HG02981 (cell line): ENCODE results near the gene MEIS1.

Source experiments
- ATAC-seq: cut with Tn5 transposase; IDR thresholded peaks from one replicate; pipeline ENCODE4 v1.9.1; 2021; ENCODE audit warnings: mild to moderate bottlenecking, moderate library complexity; ENCODE audit not compliant: unreplicated experiment

Gene MEIS1

DNA sequence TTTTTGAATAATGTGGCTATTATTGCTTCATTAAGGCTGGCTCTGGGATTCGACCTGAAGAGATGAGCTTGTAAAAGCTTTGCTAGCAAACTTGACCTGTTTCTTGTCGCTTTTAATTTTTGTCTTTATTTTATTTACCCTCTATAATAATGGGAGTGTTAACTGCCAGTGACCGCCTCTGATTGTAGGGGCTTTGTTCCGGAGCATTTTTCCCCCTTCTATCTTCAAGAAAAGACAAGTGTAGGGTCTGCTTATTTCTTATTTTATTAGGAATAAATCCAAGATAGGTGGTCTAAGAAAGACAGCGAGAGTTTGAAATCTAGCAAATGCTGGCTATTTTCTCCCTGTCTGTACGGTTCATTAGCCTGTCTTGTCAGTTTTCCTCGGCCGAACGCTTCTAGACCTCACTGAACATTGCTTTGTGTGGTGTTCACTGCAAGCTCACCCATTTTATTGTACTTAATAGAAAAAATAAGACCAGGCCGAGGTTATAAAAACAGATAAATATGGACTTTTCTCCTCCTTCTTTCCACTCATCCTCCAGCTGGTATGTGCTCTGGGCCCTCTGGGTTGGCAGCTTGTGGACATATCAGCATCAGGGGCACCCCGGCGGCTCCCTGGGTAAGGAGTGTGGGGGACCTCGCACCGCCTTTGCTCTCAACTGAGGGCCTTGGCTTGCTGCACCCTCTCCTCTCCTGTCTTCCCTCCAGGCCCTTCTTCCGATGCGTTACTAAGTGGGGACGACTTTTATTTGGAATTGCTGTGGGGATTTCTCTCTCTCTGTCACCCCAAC, 8.5 kb downstream of the MEIS1 start:
- ATAC-seq, result no peak

DNA sequence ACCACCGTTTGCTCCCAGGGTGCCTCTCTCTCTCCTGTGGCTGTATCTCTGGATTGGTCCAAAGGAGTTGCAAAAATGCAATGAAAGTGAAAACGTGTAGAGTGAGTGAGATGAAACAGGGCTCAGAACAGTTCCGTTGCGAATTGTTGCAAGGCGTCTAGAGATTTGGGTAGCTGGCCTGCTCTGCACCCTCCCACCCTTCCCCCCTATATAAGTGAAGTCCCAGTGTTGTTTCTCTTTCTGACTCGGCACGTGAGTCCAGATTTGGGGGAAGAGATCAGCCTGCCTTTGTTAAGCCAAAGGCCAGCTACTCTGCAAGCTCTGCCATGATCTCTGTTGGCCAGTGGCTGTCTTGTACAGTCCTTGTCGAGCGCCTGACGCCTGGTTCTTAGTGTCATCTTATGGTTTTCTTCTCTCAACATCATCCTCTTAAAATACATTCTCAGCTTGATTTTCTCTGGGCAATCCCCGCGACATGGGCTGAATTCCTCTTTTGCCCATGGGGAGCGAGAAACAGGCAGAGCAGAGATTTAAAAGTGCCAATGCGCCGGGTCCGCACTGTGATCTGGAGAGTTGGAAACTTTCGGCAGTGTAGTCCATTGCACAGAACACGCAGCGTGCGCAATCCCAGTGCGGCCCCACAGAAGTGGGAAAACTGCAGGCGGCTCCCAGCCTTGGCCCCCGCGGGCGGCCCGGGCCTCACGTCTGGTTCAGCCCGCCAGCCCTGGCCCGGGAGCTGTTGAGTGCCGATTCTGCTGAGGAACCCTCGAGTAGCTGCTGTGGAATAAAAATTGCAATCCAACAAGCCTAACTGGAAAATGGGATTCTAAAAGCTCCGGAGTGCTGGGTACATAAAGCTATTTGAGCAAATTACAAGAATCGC, 9.3 kb downstream of the MEIS1 start:
- no peak for ATAC-seq

DNA sequence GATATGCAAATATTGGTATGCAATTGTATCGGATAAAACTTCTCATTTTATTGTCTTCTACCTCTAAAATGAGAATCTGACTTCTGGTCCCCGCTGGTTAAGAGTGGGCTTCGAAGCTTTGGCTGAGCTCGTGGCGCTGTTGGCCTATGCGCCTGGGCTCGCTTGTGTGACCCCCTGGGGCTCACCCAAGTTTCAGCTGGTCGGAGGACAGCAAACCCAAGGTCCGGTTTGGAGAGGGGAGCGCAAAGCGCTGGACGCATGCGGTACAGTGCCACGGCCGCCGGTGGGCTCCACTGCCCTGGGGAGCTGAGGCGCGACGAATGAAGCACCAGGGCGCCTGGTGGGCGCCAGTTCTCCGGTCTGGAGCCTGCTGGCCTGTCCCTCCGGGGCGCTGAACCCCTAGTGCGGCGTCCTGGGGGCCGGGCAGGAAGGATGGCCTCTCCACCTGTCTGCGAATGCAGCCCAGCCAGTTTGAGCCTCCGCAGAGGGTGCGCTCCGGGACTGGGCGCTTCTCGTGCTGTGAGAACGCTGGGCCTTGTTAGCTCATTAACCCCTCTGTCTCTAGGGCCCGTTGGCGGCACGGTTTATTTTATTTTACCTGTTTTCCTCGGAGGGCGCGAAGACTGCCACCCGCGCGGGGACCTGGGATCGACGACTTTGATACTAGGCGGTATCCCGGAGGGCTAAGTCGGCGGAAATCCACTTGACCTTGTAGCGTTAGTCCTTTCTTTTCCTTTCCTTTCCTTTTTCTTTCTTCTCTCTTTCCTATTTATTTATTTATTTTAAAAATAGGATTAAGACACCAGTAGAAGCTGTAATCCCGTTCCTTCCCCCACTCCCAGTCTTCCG, 10.4 kb downstream of the MEIS1 start:
- ATAC-seq, result no peak

DNA sequence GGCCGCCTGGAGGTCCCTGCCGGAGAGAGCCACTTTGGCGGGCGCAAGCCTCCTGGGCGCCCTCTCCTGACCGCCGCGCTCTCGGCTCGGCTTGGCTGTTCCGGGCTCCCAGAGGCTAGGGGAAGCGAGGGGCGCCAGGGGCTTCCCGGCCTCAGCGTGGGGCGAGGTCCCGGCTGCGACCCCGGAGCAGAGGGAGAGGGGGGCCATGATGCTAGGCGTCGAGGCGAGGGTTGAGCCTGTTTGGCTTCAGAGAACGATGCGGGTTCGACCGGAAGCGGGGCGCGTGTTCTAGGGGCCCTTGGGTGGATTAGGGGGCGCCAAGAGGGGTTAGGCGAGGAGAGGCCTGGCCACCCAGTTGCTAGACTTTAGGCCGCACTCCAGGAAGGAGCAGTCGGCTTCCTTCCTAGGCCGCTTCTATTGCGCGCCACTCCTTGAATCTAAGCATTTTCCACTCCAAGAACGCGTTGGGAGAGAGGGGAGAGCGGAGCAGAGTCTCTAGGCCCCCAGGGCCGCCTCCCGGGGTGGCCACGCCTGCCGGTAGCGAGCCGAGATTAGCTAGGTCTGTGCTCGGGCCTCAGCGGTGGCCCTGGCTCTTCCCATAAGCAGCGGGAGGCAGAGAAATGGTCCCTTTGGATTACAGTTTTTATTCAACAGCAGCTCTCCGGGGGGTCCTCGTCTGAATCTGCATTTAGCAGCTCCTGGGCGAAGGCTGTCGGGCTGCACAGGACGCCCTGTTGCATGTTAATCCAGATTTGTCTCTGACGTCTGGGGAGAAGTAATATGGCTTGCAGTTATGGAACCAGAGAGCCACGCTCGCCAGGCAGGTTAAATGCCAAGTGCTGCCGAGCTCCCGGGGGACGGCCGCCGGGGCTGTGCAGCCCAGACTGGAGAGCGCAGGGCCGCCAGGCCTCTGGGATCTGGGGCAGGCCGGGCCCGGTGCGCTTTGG, 11.3 kb downstream of the MEIS1 start:
- ATAC-seq, result no peak

DNA sequence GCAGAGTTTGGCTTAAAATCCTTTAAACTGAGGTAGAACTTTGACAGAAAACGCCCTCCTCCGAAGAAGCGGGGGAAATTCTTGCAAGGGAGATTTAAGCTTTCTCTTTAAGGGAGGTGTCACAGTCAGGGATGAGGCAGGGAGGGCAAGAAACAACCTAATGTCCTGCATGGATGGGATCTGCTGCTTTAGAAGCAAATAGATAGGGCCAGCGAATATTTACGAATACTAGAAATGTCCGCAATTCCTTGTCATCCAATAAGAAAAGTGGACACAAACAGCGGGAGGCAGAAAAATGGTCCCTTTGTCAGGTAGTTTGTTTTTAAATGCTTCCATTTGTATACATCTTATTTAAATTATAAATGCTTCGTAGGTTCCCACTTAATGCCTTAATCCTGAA, 12.0 kb downstream of the MEIS1 start:
- ATAC-seq, result no peak

DNA sequence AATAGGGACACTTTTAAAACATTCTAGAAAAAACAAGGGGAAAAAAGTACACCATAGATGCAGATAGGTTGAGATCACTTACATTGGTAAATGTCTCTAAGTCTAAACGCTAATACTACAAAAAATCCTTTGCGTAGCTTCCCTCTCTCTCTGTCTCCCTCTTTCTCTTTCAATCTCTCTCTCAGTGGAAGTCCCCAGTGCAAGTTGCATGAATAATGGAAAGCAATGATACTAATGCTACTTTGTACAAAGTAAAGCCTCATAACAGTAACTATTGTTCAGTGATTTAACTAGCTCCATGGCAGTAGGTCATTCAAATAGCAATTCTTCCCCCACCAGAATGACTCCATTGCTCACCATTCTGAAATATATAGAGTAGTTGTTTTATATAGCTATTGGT, 12.8 kb downstream of the MEIS1 start:
- ATAC-seq, result no peak

DNA sequence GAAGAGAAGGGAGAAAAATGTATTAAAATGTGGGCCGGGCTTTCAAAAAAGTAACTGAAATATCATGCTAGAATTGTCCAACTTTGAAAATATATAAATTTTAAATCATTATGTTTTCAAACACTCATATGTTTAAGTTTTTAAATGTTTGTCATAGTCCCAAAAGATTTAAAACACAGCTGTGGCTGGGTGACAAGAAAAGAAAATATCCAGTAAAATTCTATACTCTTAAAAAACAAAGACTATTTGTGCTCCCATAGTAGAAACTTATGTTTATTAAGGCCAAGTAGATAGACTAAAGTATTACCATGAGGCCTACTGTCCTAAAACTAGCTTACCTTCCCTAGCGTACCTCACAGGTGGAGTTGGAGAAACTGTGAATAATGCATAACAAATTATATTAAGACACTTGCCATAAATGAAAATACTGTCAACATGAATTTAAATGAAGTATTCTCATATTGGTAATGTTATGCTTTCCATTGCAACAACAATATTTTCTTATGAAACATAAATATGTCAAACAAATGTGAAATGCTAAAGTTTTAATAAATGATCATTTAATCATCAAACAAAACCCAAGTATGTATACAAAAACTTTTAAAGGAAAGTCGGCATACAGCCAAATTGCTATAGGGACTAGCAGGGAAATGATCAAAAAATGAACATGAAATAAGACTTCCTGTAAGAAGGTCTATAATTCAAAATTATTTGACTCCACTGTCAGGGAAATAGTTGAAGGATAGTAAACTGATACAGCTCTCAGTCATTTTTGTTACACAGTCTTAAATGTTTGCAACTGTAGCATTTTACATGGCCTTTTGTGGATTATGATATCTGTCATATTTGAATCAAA, 13.4 kb downstream of the MEIS1 start:
- ATAC-seq, result no peak

DNA sequence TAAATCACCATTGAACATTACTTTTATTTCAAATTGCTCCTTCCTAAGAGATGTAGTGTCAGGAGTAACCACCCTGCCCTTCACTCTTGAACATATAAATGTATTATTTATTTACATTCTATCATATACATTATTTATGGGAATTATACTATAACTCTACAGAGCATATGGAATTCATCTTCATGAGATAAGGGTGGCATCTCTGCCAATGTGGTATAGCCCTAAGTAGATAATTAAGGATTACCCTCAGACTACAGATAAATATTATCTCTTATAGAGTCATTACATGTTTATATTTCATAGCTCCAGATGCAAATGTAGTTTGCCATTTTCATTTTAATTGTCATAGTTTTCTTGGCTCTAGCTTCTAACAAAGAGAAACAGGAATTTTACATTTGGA, 17.3 kb downstream of the MEIS1 start:
- no peak for ATAC-seq

DNA sequence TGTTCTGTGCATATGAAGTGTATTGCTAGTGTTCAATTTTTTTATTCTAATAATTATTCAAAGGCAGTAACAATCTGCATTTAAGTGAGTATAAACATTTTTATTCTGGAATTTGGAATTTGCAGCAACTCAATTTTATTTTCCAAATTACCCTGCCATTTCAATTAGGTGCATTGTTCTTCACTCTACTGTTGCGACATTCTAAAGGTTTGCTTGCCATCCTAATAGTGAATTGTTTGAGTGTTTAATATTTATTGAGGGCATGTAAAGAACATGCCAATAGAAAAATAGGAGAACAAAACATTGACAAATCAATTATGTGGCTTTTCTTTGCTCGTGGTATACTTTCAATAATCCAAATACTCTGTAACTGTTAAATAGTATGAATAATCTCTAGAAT, 18.0 kb downstream of the MEIS1 start:
- no peak for ATAC-seq

DNA sequence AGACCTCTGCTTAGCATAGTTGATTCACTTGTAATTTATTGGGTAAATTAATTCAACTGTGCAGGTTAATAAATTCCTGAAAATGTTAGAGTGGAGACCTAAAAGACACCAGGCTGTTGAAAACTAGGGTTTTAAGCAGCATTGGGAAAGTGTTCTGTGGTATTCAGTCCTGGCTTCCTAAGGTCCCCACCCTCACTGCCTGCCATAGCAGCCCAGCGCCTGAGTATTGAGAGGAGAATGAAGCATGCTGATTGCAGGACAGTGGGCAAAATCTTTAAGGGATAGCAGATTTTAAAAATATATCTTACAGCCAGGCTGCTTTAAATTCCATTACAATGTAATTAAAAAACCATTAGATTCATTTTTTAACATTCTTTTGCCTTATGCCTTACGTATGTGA, 20.6 kb downstream of the MEIS1 start:
- ATAC-seq, result no peak

DNA sequence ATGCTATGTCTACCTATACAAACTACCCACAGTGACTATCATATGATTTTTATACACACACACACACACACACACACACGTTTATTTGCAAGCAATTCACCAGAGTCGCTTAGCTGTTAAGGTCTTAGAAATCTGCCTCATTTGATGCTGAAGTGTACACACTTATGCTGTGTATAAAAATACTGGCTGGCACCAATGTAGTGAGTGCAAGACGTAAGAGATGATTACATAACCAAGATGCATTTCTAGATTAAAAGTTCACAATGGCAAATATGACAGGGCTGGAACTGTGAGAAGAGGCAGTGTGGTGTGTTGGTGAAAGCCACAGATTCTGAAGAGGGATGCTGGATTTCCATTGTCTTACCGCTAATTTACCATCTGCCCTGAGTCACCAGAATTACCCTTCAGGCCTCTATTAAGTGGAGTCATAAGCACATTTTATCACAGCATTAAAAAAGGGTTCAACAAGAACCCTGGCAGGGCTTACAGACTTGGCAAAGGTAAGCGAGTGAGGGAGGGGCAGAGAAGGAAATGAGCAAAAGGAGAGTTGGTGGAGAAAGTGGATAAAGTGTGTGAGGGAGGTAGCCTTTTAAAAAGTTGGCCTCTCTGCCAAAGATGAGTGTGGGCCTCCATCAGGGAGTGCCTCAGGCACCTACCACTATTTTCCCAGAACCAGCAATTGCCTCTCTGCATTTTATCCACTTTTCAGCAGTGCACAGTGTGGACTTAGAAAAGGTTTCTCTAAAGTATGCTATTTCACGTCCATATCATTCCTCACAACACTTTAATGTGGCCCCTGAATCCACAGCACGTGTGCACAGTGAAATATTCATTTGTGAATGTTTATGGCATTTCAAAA, 21.5 kb downstream of the MEIS1 start:
- no peak for ATAC-seq

DNA sequence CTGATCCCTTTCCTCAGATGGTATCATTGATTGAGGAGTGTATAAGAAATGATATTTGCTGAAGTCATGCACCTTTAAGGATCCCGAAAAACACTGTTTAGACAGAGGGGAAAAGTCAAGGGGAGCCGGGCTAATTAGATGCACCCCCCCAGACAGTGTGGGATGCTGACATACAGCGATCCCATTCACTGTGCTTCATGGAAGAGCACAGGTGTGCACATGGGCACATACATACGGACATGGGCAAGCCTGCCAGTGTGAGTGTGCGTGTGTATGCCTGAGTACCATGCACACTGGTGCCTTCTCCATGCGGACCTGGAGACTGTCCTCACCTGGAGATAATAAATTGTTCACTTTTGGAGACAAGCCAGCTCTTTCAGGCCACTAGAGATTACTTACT, 22.6 kb downstream of the MEIS1 start:
- ATAC-seq, result no peak

DNA sequence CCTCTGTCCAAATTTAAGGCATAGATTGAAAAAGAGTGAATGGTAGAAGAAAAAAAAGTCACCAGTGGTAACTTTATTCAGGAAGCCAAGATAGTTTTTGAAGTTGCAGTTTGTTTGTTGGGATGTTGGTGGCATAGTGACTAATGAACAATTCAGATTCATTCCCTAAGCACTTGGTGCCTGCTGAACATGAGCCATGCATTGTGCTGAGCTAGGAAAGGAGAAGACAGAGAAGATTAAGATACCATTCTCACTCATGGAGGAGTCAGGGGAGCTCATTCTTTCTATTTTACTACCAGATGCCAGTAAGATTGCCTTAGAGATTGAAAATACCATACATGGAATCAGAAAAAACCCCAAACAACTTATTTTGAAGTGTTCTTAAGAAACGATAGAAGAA, 25.1 kb downstream of the MEIS1 start:
- no peak for ATAC-seq

DNA sequence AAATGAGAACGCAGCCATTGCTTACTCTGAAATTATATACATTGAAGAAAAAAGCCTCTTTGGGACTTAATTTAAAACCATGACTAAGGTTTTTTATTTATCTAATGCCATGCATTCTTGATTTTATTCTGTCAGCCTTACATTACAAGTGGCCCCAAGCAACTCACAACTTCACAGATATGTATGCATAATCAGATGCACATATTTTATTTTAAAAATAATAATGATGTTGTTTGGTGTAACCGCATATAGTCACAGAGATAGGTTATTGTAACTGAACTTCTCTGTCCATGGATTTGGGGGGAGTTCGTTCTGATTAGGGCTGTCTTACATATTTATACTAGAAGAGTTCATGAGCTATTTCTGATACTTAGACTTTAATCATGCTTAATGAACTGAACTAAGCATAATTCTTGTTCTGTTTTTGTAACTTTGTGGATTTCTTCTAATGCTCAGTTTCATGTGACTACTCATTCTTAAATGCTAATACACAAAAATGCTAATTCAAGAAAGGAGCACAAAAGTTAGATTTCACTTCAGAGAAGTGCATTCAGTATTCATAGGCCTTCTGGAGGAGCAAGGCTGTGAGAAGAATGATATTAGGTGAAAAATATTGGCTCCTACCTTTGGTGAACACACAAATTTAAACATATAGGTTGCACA, 26.2 kb downstream of the MEIS1 start:
- ATAC-seq, result no peak

DNA sequence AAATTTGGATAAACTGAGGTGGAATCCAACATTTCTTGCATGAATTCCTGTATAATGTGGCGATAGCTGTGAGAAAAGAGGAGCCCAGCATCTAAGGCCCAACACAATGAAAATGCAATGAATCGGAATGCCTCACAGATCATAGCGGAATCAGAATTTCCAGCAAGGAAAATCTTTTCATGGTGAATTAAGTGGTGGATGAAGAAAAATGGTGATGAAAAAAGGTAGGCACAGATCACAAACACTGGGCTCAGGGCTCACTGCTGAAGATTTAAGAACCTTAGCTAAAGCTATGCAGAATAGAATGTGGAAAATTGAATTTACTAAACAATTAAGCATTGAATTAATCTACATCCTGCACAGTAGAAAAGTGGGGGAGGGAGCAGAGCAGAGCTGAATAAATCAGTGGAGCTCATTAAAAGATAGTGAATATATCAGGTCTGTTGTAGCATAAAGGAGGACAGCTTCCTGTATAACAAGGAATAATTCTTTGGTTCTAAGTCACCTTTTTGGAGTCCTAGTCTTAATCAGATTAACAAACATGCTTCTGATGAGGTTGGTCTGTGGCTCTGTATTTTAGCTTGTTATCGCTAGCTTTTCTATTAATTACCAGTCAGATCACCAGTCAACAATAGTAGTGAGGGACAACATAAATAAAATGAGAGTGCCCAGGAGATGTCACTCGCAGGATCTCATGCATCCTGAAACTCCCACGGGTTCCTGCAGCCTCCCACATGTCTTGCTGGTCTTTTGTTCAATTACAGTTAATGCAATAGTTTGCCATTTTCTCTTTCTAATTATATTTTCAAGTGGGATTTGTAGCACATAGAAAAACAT, 27.0 kb downstream of the MEIS1 start:
- ATAC-seq, result no peak

DNA sequence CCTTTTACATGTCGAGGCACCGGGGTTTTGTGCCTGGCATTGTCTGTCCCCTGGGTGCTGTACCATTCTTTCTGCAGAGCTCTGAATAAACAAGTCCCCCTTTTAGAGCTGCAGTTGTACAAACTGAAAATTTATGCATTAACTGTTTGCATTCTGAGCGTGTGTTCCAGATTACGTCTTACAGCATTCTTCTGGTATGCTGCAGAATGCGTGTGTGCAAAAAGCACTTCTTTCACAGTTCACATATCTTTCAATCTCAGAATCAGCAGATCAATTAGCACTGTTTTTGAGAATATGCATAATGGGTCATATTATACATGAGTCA, 27.5 kb downstream of the MEIS1 start:
- ATAC-seq, result no peak

DNA sequence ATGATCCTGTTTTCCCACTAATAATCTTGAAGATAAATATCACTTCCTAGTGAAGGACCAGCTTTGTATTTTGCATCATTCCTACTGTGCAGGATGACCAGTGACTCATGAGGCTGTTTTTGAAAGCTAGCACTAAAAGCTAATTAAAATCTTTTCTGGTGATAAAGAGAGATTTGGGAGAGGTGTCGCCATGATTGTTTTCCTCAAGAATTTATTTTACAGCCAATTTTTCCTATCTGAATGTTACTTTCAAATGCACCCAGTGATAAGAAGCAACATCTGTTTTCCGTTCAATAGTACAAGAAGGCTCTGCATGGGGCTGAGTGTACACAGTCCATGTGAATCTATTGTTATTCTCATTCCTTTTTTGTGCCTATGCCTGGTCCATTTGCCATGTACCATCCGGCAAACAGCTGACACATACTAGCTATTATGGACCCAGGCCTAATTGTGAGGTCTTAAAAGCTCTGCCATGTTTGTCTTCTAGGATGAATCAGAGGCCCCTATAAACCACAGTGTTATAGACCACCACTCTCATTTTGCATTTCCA, 28.4 kb downstream of the MEIS1 start:
- no peak for ATAC-seq
